Activated CD4-positive, alpha-beta T cell treated with anti-CD3 and anti-CD28 coated beads, Interleukin-10, Interleukin-2, amounts not matched to agents 100 ng/mL and 50 ng/mL, durations not matched to agents 16 hours and 8 hours (primary cell): Measurements from ENCODE around the gene LBX2.

Source experiments
- DNase-seq: peaks from one replicate; pipeline ENCODE4 v3.0.0-alpha.2; 2020

The LBX2 gene

GRCh38 chr2:74525717-74526648, 26.6 kb upstream of the LBX2 start, which contains the start of gene DQX1:
Gene DQX1, minus strand, starts transcription at chr2:74526231. Its CDS starts 502 bp downstream, at chr2:74525729.
- DNase-seq, result peak; percentile 65

GRCh38 chr2:74524955-74525716, 25.7 kb upstream of the LBX2 start:
- DNase-seq, result no peak

- DNase-seq, result no peak
Observed at GRCh38 chr2:74524005-74524404, 24.6 kb upstream of the LBX2 start.

GRCh38 chr2:74522516-74522915, 23.1 kb upstream of the LBX2 start:
- no peak for DNase-seq

- no peak for DNase-seq
Observed at GRCh38 chr2:74516650-74517049, 17.2 kb upstream of the LBX2 start.

- peak; percentile 79 for DNase-seq
Observed at GRCh38 chr2:74515981-74516633, 16.7 kb upstream of the LBX2 start.

GRCh38 chr2:74515271-74515980, 16.0 kb upstream of the LBX2 start:
- DNase-seq, result peak; percentile 13

GRCh38 chr2:74514368-74515270, 15.2 kb upstream of the LBX2 start, which contains the start of gene TLX2:
Gene TLX2, plus strand, starts transcription at chr2:74514450. Its CDS starts 357 bp downstream, at chr2:74514807.
- no peak for DNase-seq

GRCh38 chr2:74513605-74514367, 14.4 kb upstream of the LBX2 start:
- DNase-seq, result peak; percentile 38

GRCh38 chr2:74512744-74513604, 13.6 kb upstream of the LBX2 start:
- DNase-seq, result no peak

- DNase-seq, result no peak
Observed at GRCh38 chr2:74511104-74511989, 11.9 kb upstream of the LBX2 start.

- DNase-seq, result no peak
Observed at GRCh38 chr2:74510272-74510671, 10.9 kb upstream of the LBX2 start.

- DNase-seq, result no peak
Observed at GRCh38 chr2:74507926-74508520, 8.6 kb upstream of the LBX2 start.

GRCh38 chr2:74507145-74507925, 7.9 kb upstream of the LBX2 start, which contains the start of gene PCGF1:
Gene PCGF1, minus strand, starts transcription at chr2:74507695. Its CDS starts 27 bp downstream, at chr2:74507668.
- DNase-seq, result peak; percentile 99

GRCh38 chr2:74505448-74506246, 6.2 kb upstream of the LBX2 start:
- no peak for DNase-seq

GRCh38 chr2:74504591-74504990, 5.2 kb upstream of the LBX2 start:
- no peak for DNase-seq
